PFSK-1 (cell line): ENCODE data around the gene SMIM21.

Experiments used
- FOXP2 ChIP-seq: optimal IDR thresholded peaks from 2 replicates; pipeline ENCODE3; 2011; ENCODE audit warnings: borderline replicate concordance, control low read depth, inconsistent platforms; ENCODE audit not compliant: insufficient read depth; ENCODE audit errors: extremely low read length, extremely low read depth
- POLR2AphosphoS5 ChIP-seq: IDR thresholded peaks from 2 replicates; pipeline ENCODE4 v1.6.1; 2012; ENCODE audit warnings: low read depth, mild to moderate bottlenecking, control low read depth, low read length, moderate library complexity
- SIN3A ChIP-seq: IDR thresholded peaks from 2 replicates; pipeline ENCODE4 v1.6.1; 2012; ENCODE audit warnings: mild to moderate bottlenecking, low read length, moderate library complexity, borderline replicate concordance; ENCODE audit not compliant: insufficient read depth
- TAF1 ChIP-seq: IDR thresholded peaks from 2 replicates; pipeline ENCODE4 v1.6.1; 2012; ENCODE audit warnings: low read length, control low read depth, borderline replicate concordance; ENCODE audit not compliant: insufficient read depth
- TF ChIP-seq, protein P1 (sequence below), 2 experiments: IDR thresholded peaks; 2 replicates each; pipeline versions ENCODE4 v1.6.1 to v1.8.0; 2011 to 2012; ENCODE audit warnings: low read depth in 2 of 2, low read length in 2 of 2, control low read depth in 1 of 2, inconsistent platforms in 1 of 2, mild to moderate bottlenecking in 1 of 2, moderate library complexity in 1 of 2; ENCODE audit not compliant: insufficient read depth in 1 of 2

SMIM21 gene

DNA sequence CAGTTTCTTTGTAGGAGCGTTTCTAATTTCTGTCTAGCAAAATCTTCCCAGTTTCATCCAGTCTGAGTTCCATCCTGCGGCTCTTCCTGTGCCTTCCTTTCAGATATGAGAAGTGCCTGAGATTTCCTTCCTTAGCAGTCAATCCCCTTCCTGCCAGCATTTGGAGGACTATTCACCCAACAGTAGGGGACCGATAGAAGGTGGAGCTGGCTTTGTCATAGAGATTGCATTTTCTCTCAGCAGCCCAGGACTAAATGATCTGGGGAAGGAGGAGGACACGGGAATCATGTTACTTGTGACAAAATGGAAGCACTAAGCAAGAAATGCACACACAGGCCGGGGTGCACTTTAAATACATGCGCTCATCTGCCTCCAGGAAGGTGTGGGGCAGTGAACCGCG lies 5.6 kb upstream of the SMIM21 start:
- TF ChIP-seq, protein P1, sequence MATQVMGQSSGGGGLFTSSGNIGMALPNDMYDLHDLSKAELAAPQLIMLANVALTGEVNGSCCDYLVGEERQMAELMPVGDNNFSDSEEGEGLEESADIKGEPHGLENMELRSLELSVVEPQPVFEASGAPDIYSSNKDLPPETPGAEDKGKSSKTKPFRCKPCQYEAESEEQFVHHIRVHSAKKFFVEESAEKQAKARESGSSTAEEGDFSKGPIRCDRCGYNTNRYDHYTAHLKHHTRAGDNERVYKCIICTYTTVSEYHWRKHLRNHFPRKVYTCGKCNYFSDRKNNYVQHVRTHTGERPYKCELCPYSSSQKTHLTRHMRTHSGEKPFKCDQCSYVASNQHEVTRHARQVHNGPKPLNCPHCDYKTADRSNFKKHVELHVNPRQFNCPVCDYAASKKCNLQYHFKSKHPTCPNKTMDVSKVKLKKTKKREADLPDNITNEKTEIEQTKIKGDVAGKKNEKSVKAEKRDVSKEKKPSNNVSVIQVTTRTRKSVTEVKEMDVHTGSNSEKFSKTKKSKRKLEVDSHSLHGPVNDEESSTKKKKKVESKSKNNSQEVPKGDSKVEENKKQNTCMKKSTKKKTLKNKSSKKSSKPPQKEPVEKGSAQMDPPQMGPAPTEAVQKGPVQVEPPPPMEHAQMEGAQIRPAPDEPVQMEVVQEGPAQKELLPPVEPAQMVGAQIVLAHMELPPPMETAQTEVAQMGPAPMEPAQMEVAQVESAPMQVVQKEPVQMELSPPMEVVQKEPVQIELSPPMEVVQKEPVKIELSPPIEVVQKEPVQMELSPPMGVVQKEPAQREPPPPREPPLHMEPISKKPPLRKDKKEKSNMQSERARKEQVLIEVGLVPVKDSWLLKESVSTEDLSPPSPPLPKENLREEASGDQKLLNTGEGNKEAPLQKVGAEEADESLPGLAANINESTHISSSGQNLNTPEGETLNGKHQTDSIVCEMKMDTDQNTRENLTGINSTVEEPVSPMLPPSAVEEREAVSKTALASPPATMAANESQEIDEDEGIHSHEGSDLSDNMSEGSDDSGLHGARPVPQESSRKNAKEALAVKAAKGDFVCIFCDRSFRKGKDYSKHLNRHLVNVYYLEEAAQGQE (IDR thresholded peaks at IDR 0.05; ENCODE audit: insufficient read depth in 1 of 2, low read depth in 2 of 2, low read length in 2 of 2) = no peak
- TF ChIP-seq TAF1 (no peak), SIN3A (no peak), POLR2AphosphoS5 (no peak)

DNA sequence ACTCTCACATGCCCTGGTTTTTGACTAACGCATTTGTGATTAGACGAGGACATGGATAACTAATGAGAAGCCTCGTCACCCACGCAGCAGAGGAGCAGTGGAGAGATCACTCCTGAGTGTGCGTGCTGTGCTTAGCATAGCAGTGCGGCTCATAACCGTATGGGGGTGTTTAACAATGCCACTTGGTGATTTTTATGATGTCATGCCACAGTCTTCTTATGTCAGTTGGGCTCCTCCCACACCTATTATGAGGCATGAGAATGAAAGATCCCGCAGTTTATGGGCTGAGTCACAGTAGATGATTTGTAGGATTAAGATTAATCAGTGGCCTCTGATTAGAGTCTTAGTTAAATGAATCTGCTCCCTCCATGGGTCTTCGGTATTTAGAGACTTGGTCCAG lies 2.5 kb upstream of the SMIM21 start:
- TF ChIP-seq, protein P1 (IDR thresholded peaks at IDR 0.05; ENCODE audit: insufficient read depth in 1 of 2, low read depth in 2 of 2, low read length in 2 of 2) = no peak
- no peak for TF ChIP-seq SIN3A
- no peak for TF ChIP-seq TAF1
- TF ChIP-seq POLR2AphosphoS5 = no peak
- TF ChIP-seq FOXP2 = no peak

DNA sequence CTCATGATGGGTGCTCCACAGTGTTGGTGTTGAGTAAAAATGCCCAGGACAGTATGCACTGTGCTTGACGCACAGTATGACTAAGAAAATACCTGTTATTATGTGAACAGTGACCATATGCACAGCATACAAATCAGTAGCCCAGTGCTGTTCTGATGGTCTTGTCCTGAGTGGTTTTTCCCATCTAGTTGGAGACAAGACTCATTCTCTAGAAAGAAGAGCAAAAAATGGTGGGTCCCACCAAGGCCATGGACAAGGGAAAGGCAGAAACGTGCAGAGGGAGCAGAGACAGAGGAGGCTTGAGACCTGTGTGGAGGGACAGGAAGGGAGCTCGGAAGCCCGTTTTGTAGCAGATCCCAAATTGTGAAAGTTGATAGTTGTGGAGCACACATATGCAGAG lies 987 bp upstream of the SMIM21 start:
- TF ChIP-seq SIN3A (no peak), FOXP2 (no peak)
- TF ChIP-seq, protein P1 (IDR thresholded peaks at IDR 0.05; ENCODE audit: insufficient read depth in 1 of 2, low read depth in 2 of 2, low read length in 2 of 2) = no peak

DNA sequence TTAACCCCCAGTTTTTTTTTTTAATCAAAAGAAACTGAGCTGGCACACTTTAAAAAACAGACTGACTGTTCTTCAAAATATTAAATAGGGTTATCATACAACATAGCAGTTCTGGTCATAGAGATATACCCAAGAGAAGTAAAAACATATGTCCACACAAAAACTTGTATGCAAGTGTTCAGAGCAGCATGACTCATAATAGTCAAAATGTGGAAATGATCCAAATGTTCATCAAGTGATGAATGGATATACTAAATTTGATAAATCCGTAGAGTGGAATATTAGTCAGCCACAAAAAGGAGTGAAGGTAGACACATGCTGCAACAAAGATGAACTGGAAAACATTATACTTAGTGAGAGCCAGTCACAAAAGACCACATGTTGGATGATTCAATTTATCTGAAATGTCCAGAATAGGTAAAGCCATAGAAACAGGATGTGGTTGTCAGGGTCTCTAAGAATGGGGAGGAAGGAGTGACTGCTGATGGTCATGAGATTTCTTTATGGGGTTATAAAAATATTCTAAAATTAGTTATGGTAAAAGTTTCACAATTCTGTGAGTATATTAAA lies 5.1 kb downstream of the SMIM21 start:
- no peak for TF ChIP-seq SIN3A
- no peak for TF ChIP-seq TAF1
- no peak for TF ChIP-seq POLR2AphosphoS5
- TF ChIP-seq FOXP2 = no peak
- TF ChIP-seq, protein P1 (IDR thresholded peaks at IDR 0.05; ENCODE audit: insufficient read depth in 1 of 2, low read depth in 2 of 2, low read length in 2 of 2) = no peak

DNA sequence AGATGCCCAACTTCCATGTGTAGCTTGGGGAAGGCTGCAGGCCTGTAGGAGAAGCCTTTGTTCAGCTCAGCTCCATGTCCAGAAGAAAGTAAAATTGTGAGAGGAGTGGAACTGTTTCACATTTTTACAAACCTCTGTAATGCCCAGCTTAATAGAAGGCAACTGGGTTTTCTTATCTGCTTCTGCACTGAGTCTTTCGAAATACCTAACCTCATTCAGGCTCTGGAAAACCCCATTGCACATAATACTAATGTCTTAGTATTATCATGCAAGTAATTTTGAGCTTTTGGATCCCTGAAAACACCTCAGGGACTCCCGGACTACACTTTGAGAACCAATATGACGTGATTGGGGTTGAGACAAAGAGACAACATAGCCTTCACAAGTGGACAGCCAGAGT lies 5.8 kb downstream of the SMIM21 start:
- TF ChIP-seq SIN3A = no peak
- no peak for TF ChIP-seq TAF1
- no peak for TF ChIP-seq POLR2AphosphoS5
- no peak for TF ChIP-seq FOXP2
- TF ChIP-seq, protein P1 (IDR thresholded peaks at IDR 0.05; ENCODE audit: insufficient read depth in 1 of 2, low read depth in 2 of 2, low read length in 2 of 2) = no peak
